ENCODE results near the gene MFRP.

Gene MFRP

DNA sequence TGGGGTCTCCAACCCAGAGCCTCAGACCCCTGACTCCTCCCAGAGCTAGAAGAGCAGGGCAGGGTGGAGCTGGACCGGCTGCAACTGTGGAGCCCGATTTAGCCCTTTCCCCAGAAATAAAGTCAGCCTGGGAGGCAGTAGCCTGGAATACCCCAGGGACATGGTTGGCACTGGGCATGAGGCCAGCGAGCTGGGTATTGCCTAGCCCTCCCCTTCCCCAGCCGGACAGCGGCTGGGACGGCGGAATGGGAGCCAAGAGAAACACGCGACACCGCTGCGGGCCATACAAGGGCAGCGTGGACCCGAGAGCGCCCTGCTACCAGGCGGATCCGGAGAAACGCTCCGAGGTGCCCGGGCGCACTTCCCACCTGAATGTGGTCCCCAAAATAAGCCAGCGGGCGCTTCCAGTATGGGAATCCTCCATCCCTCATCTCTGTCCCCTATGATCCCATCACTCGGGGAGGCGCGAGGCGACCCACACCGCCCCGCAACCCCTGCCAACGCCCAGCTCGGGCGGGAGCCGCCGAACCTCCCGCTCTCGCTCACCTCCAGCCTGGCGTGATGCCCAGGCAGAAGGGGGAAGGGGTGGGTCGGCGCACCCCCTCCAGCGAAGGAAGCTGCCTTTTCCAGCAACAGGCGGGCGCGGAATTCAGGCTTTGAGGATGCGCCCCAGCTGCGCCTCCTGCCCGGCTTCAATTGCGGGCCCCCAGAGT lies 30.3 kb downstream of the MFRP start:
- DNase-seq: no peak

- DNase-seq: peak; percentile 99
These were observed 31.1 kb downstream of the MFRP start for GRCh38 chr11:119315131-119316015.

- DNase-seq: no peak
These were observed 31.8 kb downstream of the MFRP start for GRCh38 chr11:119314726-119315125.

DNA sequence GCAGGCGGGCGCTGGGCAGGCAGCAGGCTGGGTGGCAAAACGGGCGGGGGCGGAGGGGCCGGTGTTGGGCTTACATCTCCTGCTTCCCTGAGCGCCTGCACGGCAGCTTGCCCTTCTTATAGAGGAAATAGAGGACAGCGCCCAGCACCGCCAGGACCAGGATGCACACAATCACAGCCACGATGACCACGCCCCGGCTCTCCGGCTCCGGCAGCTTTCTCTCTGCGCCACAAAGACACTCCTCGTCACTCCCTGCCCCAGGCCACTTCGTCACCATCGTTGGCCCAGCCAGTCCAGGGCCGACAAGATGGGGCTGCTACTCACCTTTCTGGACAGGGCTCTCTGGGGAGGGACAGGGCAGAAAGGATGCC lies 35.8 kb downstream of the MFRP start:
- no peak for DNase-seq

- no peak for DNase-seq
These were observed 36.4 kb downstream of the MFRP start for GRCh38 chr11:119309953-119310681.

- no peak for DNase-seq
These were observed 37.1 kb downstream of the MFRP start for GRCh38 chr11:119309411-119309810.

- DNase-seq: no peak
These were observed 38.5 kb downstream of the MFRP start for GRCh38 chr11:119307974-119308373.

GRCh38 chr11:119307219-119307618 lies 39.3 kb downstream of the MFRP start:
- no peak for DNase-seq

- no peak for DNase-seq
These were observed 40.1 kb downstream of the MFRP start for GRCh38 chr11:119306373-119306890.

DNA sequence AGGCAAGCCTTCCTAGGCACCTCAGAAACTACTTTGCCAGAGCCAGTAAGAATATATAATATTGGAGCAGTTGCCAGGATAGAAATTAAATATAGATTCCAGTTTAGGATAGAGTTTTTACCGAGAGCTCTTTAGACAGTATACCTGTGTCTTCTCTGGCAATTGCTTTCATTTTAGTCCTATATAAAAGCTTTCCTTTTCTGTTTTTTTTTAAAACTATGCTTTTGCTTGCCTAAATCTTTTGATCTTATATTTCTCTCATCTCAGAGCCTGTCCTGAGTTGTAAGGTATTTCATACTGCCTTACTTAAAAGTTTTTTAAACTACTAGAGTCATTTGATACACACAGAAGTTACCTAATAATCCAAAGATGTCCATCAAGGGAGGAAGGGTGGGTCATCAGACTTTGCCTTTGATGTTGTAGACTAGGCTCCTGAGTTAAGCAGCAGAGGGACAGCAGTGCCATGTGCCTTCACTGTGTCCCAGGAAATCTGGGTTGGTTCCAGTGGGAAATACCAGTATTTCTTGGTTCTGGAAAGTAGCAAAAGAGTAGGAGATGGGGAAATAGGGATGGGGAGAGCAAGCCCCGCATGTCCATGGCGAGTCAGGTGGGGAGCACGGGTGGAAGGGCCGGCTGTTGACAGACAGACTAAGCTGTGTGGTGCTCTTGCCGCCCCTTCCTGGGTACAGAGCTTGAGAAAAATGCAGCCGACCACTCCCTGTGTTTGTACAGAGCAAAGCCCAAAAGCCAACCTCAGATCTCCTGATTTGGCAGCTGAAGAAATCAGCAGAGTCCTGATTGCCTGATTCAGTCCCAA lies 40.7 kb downstream of the MFRP start:
- DNase-seq: no peak

DNA sequence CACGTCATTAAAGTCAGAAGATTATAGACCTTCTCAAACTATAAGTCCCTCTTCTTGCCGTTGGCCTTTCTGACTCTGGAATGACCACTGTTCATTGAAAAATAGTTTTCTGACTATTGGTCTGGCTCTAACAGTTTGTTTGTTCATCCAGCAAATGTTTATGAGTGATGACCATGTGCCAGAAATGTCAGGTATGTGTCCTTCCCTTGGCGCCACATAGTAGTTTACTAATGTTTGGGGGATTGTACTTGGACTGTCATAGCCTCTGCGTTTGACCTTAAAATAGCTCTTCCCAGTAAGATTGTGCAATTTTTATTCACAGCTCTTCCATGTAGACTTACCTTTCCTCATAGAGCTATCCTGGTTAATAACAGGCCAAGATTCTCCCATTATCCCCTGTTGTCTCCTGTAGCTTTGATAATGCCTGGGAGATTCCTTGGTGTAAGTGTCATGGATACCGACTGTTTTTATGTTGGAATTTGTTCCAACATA lies 43.2 kb downstream of the MFRP start:
- no peak for DNase-seq

DNA sequence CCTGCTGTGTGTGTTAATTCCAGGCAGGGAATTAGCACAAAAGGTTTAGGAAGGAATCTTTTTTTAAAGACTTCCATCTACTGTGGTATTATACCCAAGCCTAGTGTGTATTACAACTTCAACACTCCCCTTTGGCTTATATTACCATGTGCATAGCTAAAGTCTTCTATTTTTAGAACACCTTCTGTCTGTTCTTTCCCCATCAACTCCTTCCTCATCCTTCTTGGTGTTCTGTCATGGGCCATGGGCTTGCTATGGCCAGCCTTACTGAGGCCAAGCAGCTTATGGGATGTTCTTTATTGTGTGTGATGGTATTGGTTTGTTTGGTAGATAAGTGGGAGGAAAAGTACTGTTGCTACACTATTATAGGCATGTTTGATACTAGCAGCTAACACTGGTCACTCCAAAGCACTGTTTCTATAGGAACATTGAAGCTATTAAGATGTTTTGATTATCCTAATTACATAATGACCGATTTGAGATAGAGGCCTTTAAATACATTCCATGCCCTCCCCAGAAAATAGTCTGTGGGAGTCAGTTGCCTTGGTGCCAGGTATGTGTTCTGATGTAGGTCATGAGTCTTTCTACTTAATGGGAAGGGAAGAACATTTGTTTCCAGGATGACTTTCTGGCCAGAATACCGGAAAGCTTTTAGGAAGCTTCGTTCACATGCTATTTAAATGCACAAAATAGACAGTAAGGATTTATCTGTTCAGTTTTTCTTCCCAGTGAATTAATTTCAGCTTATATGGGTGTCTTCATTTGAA lies 46.1 kb downstream of the MFRP start:
- no peak for DNase-seq

DNA sequence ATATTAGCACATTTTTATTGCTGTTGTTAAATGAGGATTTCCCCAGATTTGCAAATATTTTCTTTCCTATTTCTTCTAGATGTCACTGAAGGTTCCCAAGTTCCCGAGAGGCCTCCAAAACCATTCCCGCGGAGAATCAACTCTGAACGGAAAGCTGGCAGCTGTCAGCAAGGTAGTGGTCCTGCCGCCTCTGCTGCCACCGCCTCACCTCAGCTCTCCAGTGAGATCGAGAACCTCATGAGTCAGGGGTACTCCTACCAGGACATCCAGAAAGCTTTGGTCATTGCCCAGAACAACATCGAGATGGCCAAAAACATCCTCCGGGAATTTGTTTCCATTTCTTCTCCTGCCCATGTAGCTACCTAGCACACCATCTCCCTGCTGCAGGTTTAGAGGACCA lies 47.1 kb downstream of the MFRP start:
- no peak for DNase-seq

DNA sequence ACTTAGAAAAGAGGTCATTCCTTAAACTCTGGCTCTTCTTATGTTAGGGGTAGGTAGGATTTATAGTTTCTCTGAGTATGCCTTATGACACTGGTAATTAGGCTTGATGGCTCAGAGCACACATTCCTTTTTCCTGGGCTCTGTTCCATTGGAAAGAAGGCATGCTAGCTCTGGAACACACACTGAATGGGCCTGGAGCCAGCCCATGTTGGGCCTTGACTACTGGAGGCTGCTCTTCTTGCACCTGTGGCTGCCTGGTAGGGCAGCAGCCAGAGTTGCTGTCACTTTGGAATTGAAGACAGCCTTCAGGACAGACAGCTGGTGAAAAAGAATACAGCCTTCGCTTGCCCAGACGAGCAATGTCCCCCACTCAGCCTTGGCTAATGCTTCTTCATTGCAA lies 47.8 kb downstream of the MFRP start:
- DNase-seq: no peak

DNA sequence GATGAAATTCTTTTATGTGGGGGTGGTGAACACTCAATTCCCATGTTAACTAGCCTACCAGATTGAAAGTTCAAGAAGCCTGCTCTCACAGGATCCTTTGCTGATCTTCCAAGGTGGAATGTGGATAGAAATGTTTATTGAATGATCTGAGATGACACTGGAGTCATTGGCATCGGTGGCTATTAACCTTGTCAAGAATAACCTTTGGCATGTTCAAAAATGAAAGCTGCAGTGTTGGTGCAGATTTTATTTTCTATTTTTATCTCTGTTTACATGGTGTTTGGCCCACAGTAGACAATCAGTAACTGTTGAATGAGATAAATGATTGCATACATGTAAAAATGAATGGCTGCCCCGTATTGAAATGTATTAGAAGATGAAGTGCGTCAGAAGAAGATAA lies 48.6 kb downstream of the MFRP start:
- DNase-seq: no peak

DNA sequence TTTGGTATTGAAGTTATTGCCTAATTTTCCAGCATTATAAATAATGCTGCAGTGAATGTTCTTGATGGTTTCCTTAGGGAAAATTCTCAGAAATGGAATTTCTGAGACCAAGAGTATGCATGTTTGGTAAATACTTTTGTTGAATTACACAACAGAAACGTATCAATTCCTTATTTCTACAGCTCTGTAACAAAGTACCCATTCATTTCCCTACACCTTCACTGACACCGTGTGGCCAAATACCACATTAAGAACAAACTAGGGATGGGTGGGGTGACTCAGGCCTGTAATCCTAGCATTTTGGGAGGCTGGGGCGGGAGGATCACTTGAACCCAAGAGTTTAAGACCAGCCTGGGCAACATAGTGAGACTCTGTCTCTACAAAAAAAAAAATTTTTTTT lies 51.3 kb downstream of the MFRP start:
- no peak for DNase-seq

DNA sequence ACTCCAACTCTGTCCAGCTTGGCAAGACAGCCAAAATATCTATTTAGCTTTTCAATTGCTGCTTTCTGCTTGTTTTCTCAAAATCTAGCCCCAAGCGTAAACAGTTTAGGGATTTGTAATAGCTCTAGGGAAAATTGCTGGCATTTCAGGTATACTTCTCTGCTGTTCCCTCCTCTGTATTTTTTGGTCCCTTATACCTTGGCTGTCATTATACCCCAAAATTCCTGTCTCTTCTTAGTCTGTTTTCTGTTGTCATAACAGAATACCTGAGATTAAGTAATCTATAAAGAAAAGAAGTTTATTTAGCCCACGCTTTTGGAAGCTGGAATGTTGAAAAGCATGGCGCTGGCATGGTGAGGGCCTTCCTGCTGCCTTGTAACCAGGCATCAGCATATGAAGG lies 53.0 kb downstream of the MFRP start:
- no peak for DNase-seq

DNA sequence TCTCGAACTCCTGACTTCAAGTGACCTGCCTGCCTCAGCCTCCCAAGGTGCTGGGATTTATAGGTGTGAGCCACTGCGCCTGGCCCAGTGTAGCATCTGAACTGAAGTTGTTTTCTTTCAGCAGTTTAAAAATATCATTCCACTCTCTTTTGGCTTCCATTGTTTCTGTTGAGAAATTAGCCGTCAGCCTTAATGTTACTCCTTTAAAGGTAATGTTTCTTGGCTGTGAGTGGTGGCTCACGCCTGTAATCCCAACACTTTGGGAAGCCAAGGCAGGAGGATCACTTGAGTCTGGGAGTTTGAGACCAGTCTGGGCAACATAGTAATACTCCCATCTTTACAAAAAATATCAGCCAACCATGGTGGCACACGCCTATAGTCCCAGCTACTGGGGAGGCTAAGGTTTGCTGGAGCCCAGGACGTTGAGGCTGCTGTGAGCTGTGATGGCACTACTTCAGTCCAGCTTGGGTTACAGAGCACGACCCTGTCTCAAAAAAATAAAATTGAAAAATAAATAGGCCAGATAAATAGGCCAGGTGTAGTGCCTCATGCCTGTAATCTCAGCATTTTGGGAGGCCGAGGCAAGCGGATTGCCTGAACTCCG lies 55.5 kb downstream of the MFRP start:
- DNase-seq: no peak
